Breast epithelium (tissue), 3 donors: ENCODE measurements around the gene GMDS.

Experiments
- POLR2A ChIP-seq: fragments of 450-650 bp; IDR thresholded peaks from one replicate; pipeline ENCODE4 v1.6.1; 2016; ENCODE audit warnings: antibody characterized with exemption, mild to moderate bottlenecking, moderate library complexity
- TF ChIP-seq, protein P1 (sequence below), 3 donors: fragments of 450-650 bp; IDR thresholded peaks; one replicate each; pipeline ENCODE4 v1.5.1; 2016 to 2017; ENCODE audit warnings: antibody characterized with exemption in 3 of 3, mild to moderate bottlenecking in 3 of 3, moderate library complexity in 3 of 3

DNA sequence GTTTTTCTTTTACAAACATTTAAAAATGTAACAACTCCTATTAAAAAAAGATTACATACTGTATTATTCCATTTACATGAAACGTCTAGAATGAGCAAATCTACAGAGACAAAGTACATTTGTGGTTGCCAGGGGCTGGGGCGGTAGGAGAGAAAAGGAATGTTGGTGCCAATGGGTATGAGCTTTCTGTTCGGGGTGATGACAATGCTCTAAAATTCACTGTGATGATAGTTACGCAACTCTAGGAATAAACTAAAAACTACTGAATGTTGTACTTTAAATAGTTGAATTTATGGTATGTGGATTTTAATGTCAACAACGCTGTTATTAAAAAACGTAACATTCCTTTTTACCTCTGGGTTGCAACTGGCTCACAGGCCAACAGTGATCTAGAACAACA lies 211.1 kb downstream of the GMDS start:
- TF ChIP-seq, protein P1, sequence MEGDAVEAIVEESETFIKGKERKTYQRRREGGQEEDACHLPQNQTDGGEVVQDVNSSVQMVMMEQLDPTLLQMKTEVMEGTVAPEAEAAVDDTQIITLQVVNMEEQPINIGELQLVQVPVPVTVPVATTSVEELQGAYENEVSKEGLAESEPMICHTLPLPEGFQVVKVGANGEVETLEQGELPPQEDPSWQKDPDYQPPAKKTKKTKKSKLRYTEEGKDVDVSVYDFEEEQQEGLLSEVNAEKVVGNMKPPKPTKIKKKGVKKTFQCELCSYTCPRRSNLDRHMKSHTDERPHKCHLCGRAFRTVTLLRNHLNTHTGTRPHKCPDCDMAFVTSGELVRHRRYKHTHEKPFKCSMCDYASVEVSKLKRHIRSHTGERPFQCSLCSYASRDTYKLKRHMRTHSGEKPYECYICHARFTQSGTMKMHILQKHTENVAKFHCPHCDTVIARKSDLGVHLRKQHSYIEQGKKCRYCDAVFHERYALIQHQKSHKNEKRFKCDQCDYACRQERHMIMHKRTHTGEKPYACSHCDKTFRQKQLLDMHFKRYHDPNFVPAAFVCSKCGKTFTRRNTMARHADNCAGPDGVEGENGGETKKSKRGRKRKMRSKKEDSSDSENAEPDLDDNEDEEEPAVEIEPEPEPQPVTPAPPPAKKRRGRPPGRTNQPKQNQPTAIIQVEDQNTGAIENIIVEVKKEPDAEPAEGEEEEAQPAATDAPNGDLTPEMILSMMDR (IDR thresholded peaks at IDR 0.05) = no peak
- TF ChIP-seq POLR2A = no peak
